IMR-90 (cell line): ENCODE data around the gene MKKS. TPM values are rescaled to one million over a fixed set of nuclear protein-coding genes. Genes with fewer than 3 reads are reported as not detected.

Experiments used
- ATAC-seq: fragments of 200-7000 bp; cut with Tn5 transposase; 2 replicates; pipeline ENCODE4 v1.9.1; 2020; ENCODE audit warnings: low read depth, mild to moderate bottlenecking, moderate library complexity
- BruUV-seq: library from RNA; stranded (reverse); fragments of 400-500 nt; replicated peaks from 2 replicates; lab custom pipeline; 2021; lab: Mats Ljungman, UMichigan
- CTCF ChIA-PET: fragments of 300-600 bp; formaldehyde crosslinking; extraction: SDS; loops from one replicate; lab custom pipeline; 2021; ENCODE audit warnings: antibody characterized with exemption; lab: Yijun Ruan, JAX
- POLR2A ChIA-PET: fragments of 300-600 bp; sonication (Branson Sonifier 250); formaldehyde crosslinking; loops from one replicate; lab custom pipeline; 2022; ENCODE audit warnings: antibody characterized with exemption; ENCODE audit not compliant: unreplicated experiment; lab: Charles Lee
- DNase-seq: peaks from one replicate; pipeline ENCODE4 v3.0.0; 2013
- H2AFZ ChIP-seq: replicated peaks from 2 replicates; pipeline ENCODE3; 2013; ENCODE audit warnings: low read length, mild to moderate bottlenecking; ENCODE audit not compliant: poor library complexity
- H2AK5ac ChIP-seq: 2 replicates; pipeline ENCODE4 v1.6.1; 2013; ENCODE audit warnings: low read depth, low read length, inconsistent platforms
- H2AK9ac ChIP-seq: replicated peaks from 2 replicates; pipeline ENCODE3; 2013; ENCODE audit warnings: mild to moderate bottlenecking, low read depth, low read length, moderate library complexity; ENCODE audit not compliant: poor library complexity
- H2BK120ac ChIP-seq: 2 replicates; pipeline ENCODE4 v1.6.1; 2013; ENCODE audit warnings: low read depth, low read length, inconsistent platforms
- H2BK15ac ChIP-seq: 3 replicates; pipeline ENCODE4 v1.6.1; 2013; ENCODE audit warnings: low read depth, low read length, inconsistent platforms
- H2BK20ac ChIP-seq: 2 replicates; pipeline ENCODE4 v1.6.1; 2013; ENCODE audit warnings: low read depth, mild to moderate bottlenecking, inconsistent platforms, low read length, moderate library complexity
- H2BK5ac ChIP-seq: 2 replicates; pipeline ENCODE4 v1.6.1; 2013; ENCODE audit warnings: mild to moderate bottlenecking, low read depth, low read length, inconsistent platforms; ENCODE audit not compliant: poor library complexity, severe bottlenecking
- H3K14ac ChIP-seq: replicated peaks from 2 replicates; pipeline ENCODE4 v1.6.1; 2013; ENCODE audit warnings: low read depth, low read length, inconsistent platforms
- H3K18ac ChIP-seq: 2 replicates; pipeline ENCODE4 v1.6.1; 2013; ENCODE audit warnings: low read depth, low read length, control low read depth
- H3K23ac ChIP-seq: 2 replicates; pipeline ENCODE4 v1.6.1; 2013; ENCODE audit warnings: low read depth, low read length, inconsistent platforms
- H3K27ac ChIP-seq: 2 replicates; pipeline ENCODE4 v1.5.1; 2013; ENCODE audit warnings: mild to moderate bottlenecking, control low read depth, low read length; ENCODE audit not compliant: insufficient read depth
- H3K27me3 ChIP-seq: 2 replicates; pipeline ENCODE4 v1.6.1; 2013; ENCODE audit warnings: low read length; ENCODE audit not compliant: control insufficient read depth, insufficient read depth
- H3K36me3 ChIP-seq: 2 replicates; pipeline ENCODE4 v1.6.1; 2013; ENCODE audit warnings: low read length, mixed read lengths; ENCODE audit not compliant: control insufficient read depth, insufficient read depth
- H3K4ac ChIP-seq: 2 replicates; pipeline ENCODE4 v1.6.1; 2013; ENCODE audit warnings: low read depth, low read length, inconsistent platforms
- H3K4me1 ChIP-seq: 2 replicates; pipeline ENCODE4 v1.6.1; 2013; ENCODE audit warnings: low read length, mixed read lengths; ENCODE audit not compliant: control insufficient read depth, insufficient read depth
- H3K4me2 ChIP-seq: 2 replicates; pipeline ENCODE4 v1.6.1; 2013; ENCODE audit warnings: low read depth, mild to moderate bottlenecking, control low read depth, low read length, moderate library complexity
- H3K4me3 ChIP-seq: 2 replicates; pipeline ENCODE4 v1.5.1; 2013; ENCODE audit warnings: low read depth, mild to moderate bottlenecking, control low read depth, low read length, moderate library complexity; ENCODE audit not compliant: insufficient read depth
- H3K56ac ChIP-seq: 2 replicates; pipeline ENCODE4 v1.6.1; 2013; ENCODE audit warnings: low read length, inconsistent platforms; ENCODE audit not compliant: insufficient read depth; ENCODE audit errors: extremely low read depth
- H3K79me1 ChIP-seq, 2 experiments: 2 replicates each; pipeline ENCODE4 v1.6.1; 2013; ENCODE audit warnings: low read length in 2 of 2, inconsistent platforms in 1 of 2, low read depth in 1 of 2
- H3K9ac ChIP-seq: 2 replicates; pipeline ENCODE4 v1.6.1; 2013; ENCODE audit warnings: low read depth, low read length, control low read depth
- H3K9me1 ChIP-seq: 2 replicates; pipeline ENCODE4 v1.6.1; 2013; ENCODE audit warnings: low read length, inconsistent platforms; ENCODE audit not compliant: insufficient read depth
- H3K9me3 ChIP-seq: 2 replicates; pipeline ENCODE4 v1.6.1; 2013; ENCODE audit warnings: low read length; ENCODE audit not compliant: control insufficient read depth, insufficient read depth
- H4K20me1 ChIP-seq: 2 replicates; pipeline ENCODE4 v1.6.1; 2013; ENCODE audit warnings: low read length, inconsistent platforms; ENCODE audit not compliant: insufficient read depth
- H4K5ac ChIP-seq: 2 replicates; pipeline ENCODE4 v1.6.1; 2013; ENCODE audit warnings: mild to moderate bottlenecking, low read depth, low read length, control low read depth
- H4K8ac ChIP-seq, 2 experiments: 2 replicates each; pipeline ENCODE4 v1.6.1; 2013; ENCODE audit warnings: low read depth in 2 of 2, low read length in 2 of 2, control low read depth in 1 of 2, inconsistent platforms in 1 of 2
- H4K91ac ChIP-seq: 2 replicates; pipeline ENCODE4 v1.6.1; 2013; ENCODE audit warnings: low read depth, low read length, inconsistent platforms; ENCODE audit not compliant: insufficient read depth
- CEBPB ChIP-seq: IDR thresholded peaks from 2 replicates; pipeline ENCODE4 v1.6.1; 2012; ENCODE audit warnings: low read depth, low read length, improper control_type of control experiment
- CHD1 ChIP-seq: IDR thresholded peaks from 2 replicates; pipeline ENCODE4 v1.6.1; 2012; ENCODE audit warnings: low read depth, low read length, improper control_type of control experiment
- CTCF ChIP-seq: conservative IDR thresholded peaks from 2 replicates; pipeline ENCODE4 v1.5.1; 2012; ENCODE audit warnings: mild to moderate bottlenecking, low read depth, low read length, improper control_type of control experiment
- MAFK ChIP-seq: IDR thresholded peaks from 2 replicates; pipeline ENCODE4 v1.6.1; 2012; ENCODE audit warnings: low read depth, low read length, improper control_type of control experiment
- MXI1 ChIP-seq: IDR thresholded peaks from 2 replicates; pipeline ENCODE4 v1.6.1; 2012; ENCODE audit warnings: low read depth, mild to moderate bottlenecking, low read length, moderate library complexity, borderline replicate concordance
- NFE2L2 ChIP-seq: fragments of 150-350 bp; IDR thresholded peaks from 2 replicates; pipeline ENCODE4 v1.6.1; 2016; ENCODE audit warnings: low read depth, mild to moderate bottlenecking, low read length
- RCOR1 ChIP-seq: IDR thresholded peaks from 2 replicates; pipeline ENCODE4 v1.6.1; 2012; ENCODE audit warnings: mild to moderate bottlenecking, low read length, improper control_type of control experiment; ENCODE audit not compliant: insufficient replicate concordance
- RFX5 ChIP-seq: IDR thresholded peaks from 2 replicates; pipeline ENCODE4 v1.8.0; 2012; ENCODE audit warnings: low read depth, mild to moderate bottlenecking, low read length, moderate library complexity
- SMC3 ChIP-seq: fragments of 150-350 bp; IDR thresholded peaks from 2 replicates; pipeline ENCODE4 v1.6.1; 2016; ENCODE audit warnings: low read depth, mild to moderate bottlenecking, antibody characterized with exemption, low read length, moderate library complexity
- WGBS, 2 experiments: methylation state at CpG; one replicate each; pipeline versions ENCODE4 v1.1.5 to v1.1.7; 2013; ENCODE audit warnings: missing lambda C conversion rate in 2 of 2; ENCODE audit not compliant: insufficient read length in 1 of 2; ENCODE audit errors: extremely low coverage in 2 of 2; 5-methylcytosine and 5-hydroxymethylcytosine counted together
- dilution Hi-C: fragments of 300-500 bp; cut with HindIII; formaldehyde crosslinking; loops from one replicate; pipeline ENCODE4 v1.14.3; 2018; ENCODE audit warnings: low sequenced_read_pairs; ENCODE audit not compliant: unreplicated experiment
- in situ Hi-C: fragments of 300-500 bp; cut with MboI; formaldehyde crosslinking; loops from 3 replicates; pipeline ENCODE4 v1.14.3; 2019; ENCODE audit warnings: low sequenced_read_pairs, inconsistent platforms, mixed read lengths
- intact Hi-C: fragments of 100-400 bp; cut with micrococcal nuclease; formaldehyde crosslinking; loops from 2 replicates; pipeline ENCODE4 v1.10.0; 2022
- polyA plus RNA-seq, 3 experiments: library from polyadenylated mRNA; depleted of rRNA; stranded (reverse); fragments of >200 nt; gene quantifications; 2 replicates each; pipeline ENCODE4 v1.2.3, GENCODE V29; 2012; ENCODE audit warnings: low replicate concordance in 1 of 3
- total RNA-seq: library from RNA; depleted of rRNA; stranded (reverse); fragments of >200 nt; gene quantifications from 2 replicates; pipeline ENCODE4 v1.2.3, GENCODE V29; 2012
- TF ChIP-seq, protein P1 (sequence below): fragments of 150-350 bp; IDR thresholded peaks from 2 replicates; pipeline ENCODE4 v1.6.1; 2016; ENCODE audit warnings: low read depth, mild to moderate bottlenecking, low read length, moderate library complexity, borderline replicate concordance

Gene MKKS
- total and polyA plus RNA-seq, 2 of the 4 experiments (the other 2 are of a cell fraction), result 6.9 to 7.5 TPM

GRCh38 chr20:10387686-10388085 is 46.3 kb downstream of the MKKS start:
- Histone ChIP-seq H2AK9ac (no peak overlapping the region), H3K4me2 (no peak overlapping the region), H3K9me3 (peaks cover 2% of the 10 kb centered on the region; the same call in 1 of the 2 replicates), H2BK120ac (no peak overlapping the region), H4K91ac (no peak overlapping the region), H3K14ac (no peak overlapping the region), H2BK20ac (no peak overlapping the region), H3K4me1 (peaks cover 2% of the 10 kb centered on the region; the same call in 1 of the 2 replicates), H3K27me3 (no peaks in the 10 kb centered on the region), H2BK5ac (no peak overlapping the region), H3K23ac (no peak overlapping the region), H3K18ac (no peak overlapping the region), H3K4me3 (no peak overlapping the region), H3K36me3 (no peaks in the 10 kb centered on the region), H3K79me1 (no peaks in the 10 kb centered on the region), H4K5ac (no peak overlapping the region), H2AK5ac (no peak overlapping the region), H2BK15ac (no peak overlapping the region), H3K4ac (no peak overlapping the region), H2AFZ (no peak overlapping the region), H4K20me1 (no peaks in the 10 kb centered on the region), H3K9me1 (no peaks in the 10 kb centered on the region), H3K56ac (no peak overlapping the region), H4K8ac (no peak overlapping the region), H3K9ac (no peak overlapping the region), H3K27ac (no peak overlapping the region)
- in situ Hi-C loops, result no loop called here
- POLR2A ChIA-PET, result no interaction called here
- no CpG with 5 or more reads among the region's 4 CpGs for WGBS, 2 experiments
- ATAC-seq (no peak; the same call in 1 of the 2 replicates), DNase-seq (no peak)
- no TSS peak for BruUV-seq
- dilution Hi-C loops, result no loop called here
- TF ChIP-seq, protein P1, sequence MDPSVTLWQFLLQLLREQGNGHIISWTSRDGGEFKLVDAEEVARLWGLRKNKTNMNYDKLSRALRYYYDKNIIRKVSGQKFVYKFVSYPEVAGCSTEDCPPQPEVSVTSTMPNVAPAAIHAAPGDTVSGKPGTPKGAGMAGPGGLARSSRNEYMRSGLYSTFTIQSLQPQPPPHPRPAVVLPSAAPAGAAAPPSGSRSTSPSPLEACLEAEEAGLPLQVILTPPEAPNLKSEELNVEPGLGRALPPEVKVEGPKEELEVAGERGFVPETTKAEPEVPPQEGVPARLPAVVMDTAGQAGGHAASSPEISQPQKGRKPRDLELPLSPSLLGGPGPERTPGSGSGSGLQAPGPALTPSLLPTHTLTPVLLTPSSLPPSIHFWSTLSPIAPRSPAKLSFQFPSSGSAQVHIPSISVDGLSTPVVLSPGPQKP, result no peak
- TF ChIP-seq MXI1 (no peak), CEBPB (no peak), RCOR1 (no peak), CTCF (no peak), CHD1 (no peak), SMC3 (no peak), MAFK (no peak), NFE2L2 (no peak), RFX5 (no peak)
- CTCF ChIA-PET, result no interaction called here
- intact Hi-C loops, result loop anchor here (2.0 kb wide), 1 partner anchor 31 kb away; no protein-coding TSS in a partner anchor
